Measurements from ENCODE around the gene HTATIP2.

DNA sequence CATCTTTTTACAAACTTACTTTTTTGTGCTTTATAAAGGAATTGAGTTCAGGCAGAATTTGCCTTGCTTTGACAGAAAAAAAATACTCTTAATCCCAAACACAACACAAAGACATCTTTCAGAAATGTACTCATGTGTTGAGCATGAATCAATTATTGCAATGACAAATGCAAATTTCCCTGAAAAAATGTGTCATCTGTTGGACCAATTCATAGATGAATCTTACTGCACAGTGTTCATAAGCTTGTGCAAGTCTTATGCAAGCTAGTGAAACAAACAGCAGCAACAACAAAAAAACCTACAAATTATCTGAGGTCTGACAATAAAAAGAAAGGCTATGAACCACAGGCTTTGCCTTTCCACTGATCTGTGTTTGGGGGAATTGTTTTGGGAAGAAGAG lies 42.3 kb upstream of the HTATIP2 start:
- TF ChIP-seq, protein P1, sequence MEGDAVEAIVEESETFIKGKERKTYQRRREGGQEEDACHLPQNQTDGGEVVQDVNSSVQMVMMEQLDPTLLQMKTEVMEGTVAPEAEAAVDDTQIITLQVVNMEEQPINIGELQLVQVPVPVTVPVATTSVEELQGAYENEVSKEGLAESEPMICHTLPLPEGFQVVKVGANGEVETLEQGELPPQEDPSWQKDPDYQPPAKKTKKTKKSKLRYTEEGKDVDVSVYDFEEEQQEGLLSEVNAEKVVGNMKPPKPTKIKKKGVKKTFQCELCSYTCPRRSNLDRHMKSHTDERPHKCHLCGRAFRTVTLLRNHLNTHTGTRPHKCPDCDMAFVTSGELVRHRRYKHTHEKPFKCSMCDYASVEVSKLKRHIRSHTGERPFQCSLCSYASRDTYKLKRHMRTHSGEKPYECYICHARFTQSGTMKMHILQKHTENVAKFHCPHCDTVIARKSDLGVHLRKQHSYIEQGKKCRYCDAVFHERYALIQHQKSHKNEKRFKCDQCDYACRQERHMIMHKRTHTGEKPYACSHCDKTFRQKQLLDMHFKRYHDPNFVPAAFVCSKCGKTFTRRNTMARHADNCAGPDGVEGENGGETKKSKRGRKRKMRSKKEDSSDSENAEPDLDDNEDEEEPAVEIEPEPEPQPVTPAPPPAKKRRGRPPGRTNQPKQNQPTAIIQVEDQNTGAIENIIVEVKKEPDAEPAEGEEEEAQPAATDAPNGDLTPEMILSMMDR (IDR thresholded peaks at IDR 0.05) = no peak
- TF ChIP-seq POLR2A (IDR thresholded peaks at IDR 0.05) = no peak

Measured in uterus (tissue), 2 donors.